GM18873 (cell line): Measurements from ENCODE around the gene ZCCHC8.

Source experiments
- ATAC-seq: cut with Tn5 transposase; IDR thresholded peaks from one replicate; pipeline ENCODE4 v1.9.1; 2021; ENCODE audit warnings: mild to moderate bottlenecking, moderate library complexity, moderate number of reproducible peaks; ENCODE audit not compliant: unreplicated experiment, low FRiP score

The ZCCHC8 gene

DNA sequence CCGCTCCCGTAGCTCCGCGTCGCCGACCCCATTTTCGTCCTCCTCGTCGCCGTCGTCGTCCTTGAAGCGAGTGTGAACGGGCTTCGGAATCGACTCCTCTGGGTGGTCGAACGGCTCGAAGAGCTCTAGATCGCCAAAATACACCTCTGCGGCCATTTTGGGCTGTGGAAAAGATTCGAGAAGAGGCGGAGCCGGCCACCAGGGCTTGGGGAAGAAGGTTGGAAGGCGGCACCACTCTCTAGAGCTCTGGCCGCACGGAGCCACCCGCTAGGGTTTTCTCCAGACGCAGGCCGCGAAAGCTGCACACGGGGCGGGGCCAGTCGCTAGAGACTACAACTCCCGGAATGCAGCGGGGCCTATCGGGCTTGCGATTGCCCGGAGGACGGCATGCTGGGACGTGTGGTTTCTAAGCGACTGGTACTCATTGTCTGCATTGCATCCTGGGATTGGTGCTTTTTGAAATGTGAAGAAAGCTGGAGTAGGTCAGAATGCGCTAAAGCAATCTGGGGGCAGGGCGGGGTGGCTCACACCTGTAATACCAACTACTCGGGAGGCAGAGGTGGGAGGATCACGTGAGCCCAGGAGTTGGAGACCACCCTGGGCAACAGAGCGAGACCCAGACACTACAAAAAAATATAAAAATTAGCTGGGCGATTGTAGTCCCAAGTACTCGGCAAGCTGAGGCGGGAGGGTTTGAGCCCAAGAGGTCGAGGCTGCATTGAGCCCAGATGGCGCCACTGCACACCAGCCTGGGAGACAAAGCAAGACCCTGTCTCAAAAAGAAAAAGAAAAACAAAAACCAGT is at the start of gene ZCCHC8:
ZCCHC8 (minus strand) TSS at position 248 of the 804 bp plus-strand sequence; CDS start at position 156, 92 bp downstream.
- peak; percentile 88 for ATAC-seq

DNA sequence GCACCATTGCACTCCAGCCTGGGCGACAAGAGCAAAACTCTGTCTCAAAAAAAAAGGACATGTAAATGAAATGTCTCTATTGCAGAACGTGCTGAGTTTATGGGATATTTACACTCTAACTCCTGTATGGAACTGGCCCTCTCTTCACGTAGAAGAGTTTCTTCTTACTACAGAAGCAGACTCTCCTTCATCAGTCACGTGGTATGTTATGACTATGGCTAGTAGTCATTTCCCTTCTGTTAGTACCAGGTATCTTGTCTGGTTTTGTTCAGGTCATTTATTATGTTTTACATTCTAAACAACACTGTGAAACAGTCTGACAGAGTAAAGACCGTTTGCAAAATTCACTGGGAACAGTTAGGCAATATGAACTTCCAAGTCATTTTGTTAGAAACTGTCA is 46.6 kb upstream of the ZCCHC8 start:
- ATAC-seq = no peak

DNA sequence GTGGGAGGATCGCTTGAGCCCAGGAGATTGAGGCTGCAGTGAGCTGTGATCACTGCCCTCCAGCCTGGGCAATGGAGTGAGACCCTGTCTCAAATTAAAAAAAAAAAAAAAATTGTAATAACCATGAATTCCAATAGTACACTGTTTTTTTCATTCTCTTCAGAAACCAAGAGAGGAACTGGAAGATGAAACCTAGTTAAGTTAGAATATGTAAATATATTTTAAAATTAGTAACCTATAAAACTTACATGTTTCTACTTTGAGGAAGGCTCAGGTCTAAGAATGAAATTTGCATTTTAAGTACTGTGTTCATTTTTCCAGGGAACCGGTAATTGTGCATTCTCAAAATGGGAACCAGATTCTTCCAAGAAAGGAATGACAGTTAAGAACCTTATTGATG is 45.1 kb upstream of the ZCCHC8 start:
- peak; percentile 69 for ATAC-seq

DNA sequence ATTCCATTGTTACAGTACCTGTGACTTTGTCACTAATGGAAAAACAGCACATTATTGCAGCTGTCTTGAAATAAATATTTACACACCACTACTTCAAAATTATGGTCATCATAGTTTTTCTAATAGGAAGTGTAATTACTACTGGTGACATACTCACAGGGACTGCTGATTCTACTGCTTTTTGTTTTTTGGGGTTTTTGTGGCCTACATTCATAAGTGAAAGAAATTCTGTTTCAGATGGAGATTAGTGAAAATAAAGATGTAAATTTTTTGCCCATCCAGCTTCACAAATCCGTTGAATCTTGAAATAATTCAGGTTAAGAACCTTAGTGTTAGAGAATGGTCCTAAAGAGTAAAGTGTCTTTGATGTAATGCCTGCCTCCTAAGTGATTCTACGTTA is 43.8 kb upstream of the ZCCHC8 start:
- no peak for ATAC-seq

DNA sequence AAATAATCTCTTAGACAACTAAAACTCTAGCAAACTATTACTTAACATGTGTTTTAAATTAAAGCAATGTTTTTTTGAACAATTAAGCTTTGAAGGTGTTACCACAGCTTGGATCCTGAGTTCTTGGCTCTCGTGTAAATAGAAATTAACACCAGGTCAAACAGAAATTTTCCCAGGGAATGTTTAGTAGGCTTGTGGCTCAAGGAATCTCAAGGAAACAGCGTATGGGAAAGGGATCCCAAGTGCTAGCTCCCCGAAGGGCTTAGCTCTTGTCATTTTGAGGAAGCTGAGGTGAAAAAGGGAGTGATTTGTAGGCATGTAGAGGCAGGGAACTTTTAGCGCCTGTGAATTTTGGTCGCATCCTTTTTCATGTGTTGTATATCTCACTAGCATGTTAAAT is 37.8 kb upstream of the ZCCHC8 start:
- no peak for ATAC-seq

DNA sequence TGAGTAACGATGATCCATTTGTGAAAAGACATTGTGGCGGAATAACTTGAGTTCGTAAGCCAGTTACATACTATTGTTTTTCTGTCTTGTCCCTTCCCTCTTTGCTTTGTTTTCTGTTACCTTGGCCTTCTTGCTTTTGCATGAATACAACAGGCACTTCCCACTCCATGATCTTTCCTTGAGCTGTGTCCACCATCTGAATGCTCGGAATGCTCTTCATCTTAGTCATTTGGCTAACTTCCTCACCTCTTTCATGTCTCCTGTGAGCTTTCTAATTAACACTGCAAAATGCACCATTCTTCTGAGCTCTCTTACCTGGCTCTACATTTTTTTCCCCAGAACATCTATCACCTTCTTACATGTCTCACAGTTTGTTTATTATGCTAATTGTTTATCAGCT is 36.3 kb upstream of the ZCCHC8 start:
- no peak for ATAC-seq

DNA sequence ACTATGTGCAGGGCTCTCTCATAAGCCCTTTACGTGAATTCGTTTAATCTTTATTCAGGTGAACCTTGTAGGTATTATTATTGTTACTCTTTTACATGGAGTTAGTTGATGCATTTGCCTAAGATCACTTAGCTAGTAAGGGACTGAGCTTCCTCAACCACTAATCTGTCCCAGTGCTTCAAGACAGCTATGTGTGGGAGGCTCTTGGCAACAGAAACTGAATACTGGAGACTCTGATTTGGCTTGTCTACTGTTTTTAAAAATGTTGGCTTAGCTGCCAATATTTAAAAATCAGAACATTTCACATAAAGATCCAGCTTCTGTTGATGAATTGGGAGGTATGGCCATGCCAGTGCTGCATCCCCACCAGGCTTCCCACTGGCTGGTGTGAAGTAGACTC is 33.1 kb upstream of the ZCCHC8 start:
- ATAC-seq = no peak

DNA sequence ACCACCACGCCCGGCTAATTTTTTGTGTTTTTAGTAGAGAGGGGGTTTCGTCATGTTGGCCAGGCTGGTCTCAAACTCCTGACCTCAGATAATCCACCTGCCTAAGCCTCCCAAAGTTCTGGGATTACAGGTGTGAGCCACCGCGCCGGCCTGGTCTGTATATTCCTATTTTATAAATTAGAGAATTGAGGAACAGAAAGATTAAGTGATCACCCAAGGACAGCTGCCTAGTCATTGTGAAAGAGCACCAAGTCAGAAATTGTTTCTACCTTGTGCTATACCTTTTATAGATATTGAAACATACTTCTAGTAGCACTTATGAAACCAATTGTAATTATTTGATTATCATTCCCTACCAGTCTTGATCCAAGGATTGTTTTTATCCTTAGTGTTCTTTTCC is 28.3 kb upstream of the ZCCHC8 start:
- ATAC-seq = no peak

DNA sequence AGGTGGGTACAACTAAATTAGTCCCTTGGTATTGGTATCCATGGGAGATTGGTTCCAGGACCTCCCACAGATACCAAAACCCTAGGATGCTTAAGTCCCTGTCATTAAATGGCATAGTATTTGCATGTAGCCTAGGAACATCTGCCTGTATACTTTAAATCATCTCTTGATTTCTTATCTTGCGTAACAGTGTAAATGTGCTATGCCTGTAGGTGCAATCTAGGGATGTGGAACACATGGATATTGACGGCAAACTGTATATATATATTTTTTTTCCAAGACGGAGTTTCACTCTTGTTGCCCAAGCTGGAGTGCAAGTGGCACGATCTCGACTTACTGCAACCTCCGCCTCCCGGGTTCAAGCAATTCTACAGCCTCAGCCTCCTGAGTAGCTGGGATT is 27.9 kb upstream of the ZCCHC8 start:
- ATAC-seq = no peak

DNA sequence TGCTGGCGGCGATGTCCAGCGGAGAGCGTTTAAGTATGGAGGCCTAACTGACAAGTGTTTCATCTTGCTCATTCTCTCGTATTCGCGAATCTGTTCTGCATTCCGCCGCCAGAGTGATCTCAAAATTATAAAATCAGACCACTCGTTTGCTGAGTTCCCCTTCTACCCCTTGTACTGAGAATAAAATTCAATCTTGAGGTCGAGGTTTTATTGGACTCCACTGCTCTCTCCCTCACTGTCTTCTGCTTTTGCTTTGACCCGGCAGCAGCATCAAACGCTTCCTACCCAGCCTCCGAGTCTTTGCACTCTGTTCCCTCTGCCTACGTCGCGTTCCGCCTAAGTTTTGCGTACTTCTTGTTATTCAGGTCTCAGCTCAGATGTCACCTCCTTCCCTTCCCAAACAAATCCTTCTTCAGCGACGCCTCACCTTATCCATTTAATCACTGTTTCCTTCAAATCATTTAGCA is 26.8 kb upstream of the ZCCHC8 start:
- ATAC-seq = no peak

DNA sequence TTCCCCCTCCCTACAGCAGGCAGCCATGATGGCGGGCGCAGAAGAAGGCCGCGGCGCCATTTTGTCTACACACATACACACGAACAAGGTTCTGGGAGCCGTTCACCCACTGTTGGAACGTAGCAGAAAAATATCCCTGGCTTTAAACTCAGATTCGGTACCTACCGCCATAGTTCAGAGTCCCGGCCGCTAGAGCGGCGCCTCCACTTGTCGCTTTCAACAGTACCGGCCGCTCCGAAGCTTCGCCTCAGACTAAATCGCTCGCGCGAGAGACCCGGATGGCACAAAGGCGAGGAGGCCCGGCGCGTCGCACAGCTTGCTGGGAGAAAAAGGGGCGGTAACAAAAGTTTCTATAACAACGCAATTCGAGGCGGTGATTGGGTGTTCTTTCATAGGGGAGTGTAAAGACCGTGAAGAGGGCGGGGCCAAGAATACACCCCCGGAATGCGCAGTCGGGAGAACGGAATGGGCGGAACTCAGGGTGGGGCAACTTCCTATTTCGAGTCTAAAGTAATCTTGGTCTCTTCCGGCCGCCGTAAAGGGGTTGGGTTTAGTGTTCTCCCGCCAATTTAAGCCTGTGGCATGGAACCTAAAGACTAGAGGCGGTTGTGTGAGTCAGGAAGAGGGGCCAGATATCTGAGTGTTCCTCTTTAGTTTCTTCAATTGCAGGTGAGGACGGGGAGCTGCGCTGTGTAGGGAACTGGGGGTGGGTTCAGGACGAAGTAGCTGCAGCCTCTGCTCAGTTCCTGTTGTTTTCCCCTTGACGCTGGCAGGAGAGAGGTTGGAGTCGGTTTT is 26.1 kb upstream of the ZCCHC8 start, which contains the start of the genes KNTC1 and RSRC2:
KNTC1 (plus strand) TSS at position 567 of the 795 bp plus-strand sequence. CDS start 2,815 bp downstream, outside the sequence.
RSRC2 (minus strand) TSS at position 254 of the 795 bp plus-strand sequence; CDS start at position 171, 83 bp downstream.
- peak; percentile 84 for ATAC-seq

DNA sequence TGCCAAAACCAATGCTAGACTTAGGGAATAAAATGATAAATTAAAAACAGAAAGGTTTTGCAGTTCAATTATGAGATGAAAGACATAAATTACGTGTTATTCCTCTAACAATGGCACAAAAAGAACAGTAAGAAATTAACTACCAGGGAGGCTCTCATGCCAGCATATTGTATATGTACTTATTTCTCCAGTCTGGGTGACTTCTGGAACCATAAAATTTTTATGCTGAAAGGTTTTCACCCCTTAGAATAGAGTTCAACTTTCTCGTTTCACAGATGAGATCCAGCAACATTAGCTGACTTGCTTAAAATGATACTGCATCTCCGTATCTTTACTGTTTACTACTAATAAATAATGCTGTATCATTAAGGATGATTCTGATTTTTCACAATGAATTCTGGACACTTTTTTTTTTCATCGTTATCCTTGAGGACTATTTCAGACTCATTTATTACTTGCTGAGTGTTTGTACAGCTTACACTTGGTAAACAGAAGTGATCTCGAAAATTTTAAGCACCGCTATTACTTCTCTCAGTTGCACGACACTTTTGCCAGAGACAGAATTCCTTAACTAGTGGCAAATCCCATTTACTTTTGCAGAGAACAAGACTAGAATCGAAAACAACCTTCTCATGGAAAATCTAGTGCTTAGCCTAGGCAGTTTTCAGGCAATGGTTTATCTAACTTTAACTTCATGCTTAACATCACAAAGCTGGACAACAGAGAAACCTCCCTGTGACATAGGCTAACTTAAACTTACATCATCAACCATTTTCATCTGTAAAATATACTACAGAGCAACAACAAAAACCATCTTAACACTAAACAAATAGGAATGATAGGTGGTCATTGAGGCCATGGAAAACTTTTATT is 23.4 kb upstream of the ZCCHC8 start:
- no peak for ATAC-seq

DNA sequence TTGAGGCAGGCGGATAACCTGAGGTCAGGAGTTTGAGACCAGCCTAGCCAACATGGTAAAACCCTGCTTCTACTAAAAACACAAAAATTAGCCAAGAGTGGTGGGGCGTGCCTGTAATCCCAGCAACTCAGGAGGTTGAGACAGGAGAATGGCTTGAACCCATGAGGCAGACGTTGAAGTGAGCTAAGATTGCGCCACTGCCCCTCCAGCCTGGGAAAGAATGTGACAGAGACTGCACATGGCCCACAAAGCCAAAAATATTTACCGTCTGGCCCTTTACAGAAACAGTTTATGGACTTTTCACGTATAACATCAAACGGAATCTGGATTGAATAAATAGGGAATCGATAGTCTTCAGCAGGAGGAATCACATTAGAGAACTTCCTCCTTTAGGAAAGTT is 22.5 kb upstream of the ZCCHC8 start:
- no peak for ATAC-seq

DNA sequence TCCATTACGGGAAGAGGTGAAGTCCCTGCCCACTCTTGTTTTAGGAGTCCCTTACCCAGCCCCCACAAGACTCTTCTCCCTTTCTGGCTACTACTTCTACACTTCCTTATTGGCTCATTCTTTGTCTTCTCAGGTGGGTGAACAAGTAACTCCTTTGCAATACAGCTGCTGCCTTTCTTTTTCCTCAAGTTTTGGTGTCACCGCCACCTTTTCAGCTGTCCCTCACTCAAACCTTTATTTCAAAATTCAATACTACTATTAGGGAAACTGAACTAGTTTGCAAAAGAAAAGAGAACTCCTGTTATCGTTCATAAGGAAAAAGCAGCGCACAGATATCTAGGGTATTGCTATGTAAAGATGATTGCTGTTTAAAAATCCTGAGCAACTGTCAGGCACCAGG is 19.9 kb upstream of the ZCCHC8 start:
- no peak for ATAC-seq

DNA sequence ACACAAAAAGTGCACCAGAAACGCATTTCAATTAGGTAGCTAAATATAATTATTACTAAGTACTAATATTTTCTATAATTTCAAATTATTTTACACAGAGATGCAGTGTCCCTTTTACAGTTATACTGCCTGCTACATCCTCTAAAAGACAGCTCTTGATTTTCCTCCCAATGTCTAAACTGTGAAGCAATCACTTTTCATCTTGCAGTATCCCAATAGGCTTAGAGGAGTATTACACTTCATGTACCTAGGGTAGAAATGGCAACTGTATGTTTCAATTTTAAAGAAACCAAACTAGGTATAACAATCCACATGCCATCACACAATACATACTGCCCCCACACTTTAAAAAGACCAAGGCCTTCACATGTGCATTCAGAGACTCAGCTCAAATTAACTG is 18.7 kb upstream of the ZCCHC8 start:
- no peak for ATAC-seq

DNA sequence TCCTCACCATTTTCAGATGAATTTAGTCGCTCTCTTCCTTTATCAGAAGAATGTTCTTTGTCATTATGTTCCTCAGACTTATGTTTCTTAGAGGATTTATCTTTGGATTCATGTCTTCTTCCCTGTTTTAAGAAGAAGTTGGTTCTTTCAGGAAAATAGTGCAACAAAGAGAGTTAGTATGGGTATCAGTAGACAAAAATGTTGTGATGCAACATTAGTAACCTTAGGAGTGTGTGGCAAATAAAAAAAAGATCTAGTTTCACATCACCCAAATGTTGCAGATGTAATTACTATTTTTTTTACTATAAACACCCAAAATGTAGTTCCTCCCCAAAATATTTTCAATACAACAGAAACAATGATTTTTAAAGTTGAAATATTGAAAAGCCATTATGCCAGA is 18.2 kb upstream of the ZCCHC8 start:
- no peak for ATAC-seq

DNA sequence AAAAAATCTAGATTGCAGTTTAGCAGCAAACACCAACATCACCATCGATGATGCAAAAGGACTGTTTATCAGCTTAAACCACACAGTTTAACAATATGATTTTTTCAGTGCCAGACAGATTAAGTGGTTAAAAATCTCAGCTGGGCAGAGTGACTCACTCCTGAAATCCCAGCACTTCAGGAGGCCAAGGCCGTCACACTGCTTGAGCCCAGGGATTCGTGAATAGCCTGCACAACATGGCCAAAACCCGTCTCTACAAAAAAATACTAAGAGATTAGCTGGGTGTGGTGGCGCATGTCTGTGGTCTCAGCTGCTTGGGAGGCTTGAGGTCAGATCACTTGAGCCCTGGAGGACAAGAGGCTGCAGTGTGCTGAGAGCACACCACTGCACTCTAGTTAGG is 17.1 kb upstream of the ZCCHC8 start:
- ATAC-seq = no peak

DNA sequence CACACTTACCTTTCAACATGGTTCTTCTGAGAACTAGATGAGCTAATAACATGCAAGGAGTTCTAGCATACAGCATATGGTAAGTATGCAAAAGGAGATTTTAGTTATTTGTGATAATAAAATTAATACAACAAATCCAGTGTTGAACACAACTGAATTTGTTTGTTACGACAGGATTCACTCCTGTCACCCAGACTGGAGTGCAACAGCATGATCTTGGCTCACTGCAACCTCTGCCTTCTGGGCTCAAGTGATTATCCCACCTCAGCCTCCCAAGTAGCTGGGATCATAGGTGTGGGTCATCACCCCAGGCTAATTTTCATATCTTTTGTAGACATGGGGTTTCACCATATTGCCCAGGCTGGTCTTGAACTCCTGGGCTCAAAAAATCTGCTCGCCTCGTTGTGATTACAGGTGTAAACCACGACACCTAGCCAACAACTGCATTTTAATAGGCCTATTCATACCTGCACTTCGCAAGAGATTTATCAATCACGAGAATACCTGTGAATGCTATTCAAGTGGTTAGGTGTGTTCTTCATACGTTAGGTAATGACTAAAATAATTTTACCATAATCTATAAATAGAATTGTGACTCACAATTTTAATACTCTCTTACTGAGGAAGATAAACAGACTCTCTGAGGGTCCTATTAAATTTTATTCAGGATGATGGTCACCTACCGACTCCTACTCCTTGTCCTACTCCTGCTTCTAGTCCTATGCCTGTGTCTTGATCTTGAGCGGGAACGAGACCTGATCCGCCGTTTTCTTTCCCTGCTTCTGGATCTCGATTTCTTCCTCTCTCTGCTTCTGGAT is 16.0 kb upstream of the ZCCHC8 start:
- ATAC-seq = no peak

DNA sequence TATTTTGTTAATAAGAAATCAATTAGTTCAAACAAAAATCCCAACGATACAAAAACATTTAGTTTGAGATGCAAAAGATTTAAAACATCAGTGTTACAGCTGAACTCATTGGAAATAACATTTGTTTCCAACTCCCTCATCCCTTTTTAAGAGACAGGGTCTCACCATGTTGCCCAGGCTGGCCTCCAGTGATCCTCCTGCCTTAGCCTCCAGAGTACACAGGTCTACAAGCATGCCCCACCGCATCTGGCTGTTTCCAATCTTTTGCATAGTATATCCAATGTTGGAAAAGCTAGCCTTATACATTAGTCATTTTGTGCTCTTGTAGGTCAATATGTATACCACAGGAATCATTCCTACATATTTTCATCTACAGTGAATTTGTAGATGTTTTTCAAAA is 14.5 kb upstream of the ZCCHC8 start:
- ATAC-seq = no peak

DNA sequence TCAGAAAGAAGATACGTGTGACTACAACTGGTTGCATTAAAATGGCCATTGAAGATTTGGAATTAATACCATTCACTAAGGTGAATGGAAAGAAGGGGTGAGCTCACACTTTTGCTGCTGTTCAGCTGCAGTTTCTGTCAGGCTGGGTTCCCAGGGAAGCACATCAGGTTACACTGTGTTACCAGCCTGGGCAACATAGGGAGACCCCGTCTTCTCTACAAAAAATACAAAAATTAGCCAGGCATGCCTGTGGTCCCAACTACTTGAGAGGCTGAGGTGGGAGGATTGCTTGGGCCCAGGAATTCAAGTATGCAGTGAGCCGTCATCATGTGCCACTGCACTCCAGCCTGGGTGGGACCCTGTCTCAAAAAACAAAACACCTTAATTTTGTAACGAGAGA is 12.9 kb upstream of the ZCCHC8 start:
- ATAC-seq = no peak
